Measurements from ENCODE around the gene THAP11.

GRCh38 chr16:67886387-67886786, 44.3 kb downstream of the THAP11 start:
- no peak for TF ChIP-seq CTCF (IDR thresholded peaks at IDR 0.05)
- no peak for TF ChIP-seq EP300 (IDR thresholded peaks at IDR 0.05)
- TF ChIP-seq POLR2A (IDR thresholded peaks at IDR 0.05; ENCODE audit: low read depth) = no peak
